Measurements from ENCODE around the gene FBXW7.

Gene FBXW7

GRCh38 chr4:152480901-152481300 is 55.0 kb downstream of the FBXW7 start:
- TF ChIP-seq POLR2A (IDR thresholded peaks at IDR 0.05; ENCODE audit: low read depth, low read length) (no peak), PAX5 (IDR thresholded peaks at IDR 0.05; ENCODE audit: insufficient read depth, low read length, severe bottlenecking) (no peak), POU2F2 (IDR thresholded peaks at IDR 0.05; ENCODE audit: low read depth, low read length) (no peak), TAF1 (IDR thresholded peaks at IDR 0.05; ENCODE audit: low read depth, low read length) (no peak), SPI1 (IDR thresholded peaks at IDR 0.05; ENCODE audit: low read depth, low read length) (no peak), POLR2AphosphoS5 (IDR thresholded peaks at IDR 0.05; ENCODE audit: low read depth, low read length) (no peak)
- FAIRE-seq: no peak
- DNase-seq (ENCODE audit: insufficient read length, low spot score): no peak

DNA sequence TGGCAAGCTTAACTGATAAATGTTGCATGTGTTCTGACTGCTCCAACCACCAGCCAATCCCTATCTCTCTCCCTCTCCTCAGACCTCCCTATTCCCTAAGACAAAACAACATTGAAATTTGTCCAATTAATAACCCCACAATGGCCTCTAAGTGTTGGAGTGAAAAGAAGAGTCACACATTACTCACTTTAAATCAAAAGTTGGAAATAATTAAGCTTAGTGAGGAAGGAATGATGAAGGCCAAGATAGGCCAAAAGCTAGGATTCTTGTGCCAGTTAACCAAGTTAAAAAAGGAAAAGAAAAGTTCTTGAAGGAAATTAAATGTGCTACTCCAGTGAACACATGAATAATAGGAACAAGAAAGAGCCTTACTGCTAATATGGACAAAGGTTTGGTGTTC is 55.6 kb downstream of the FBXW7 start:
- FAIRE-seq (no peak), DNase-seq (ENCODE audit: insufficient read length, low spot score) (no peak)
- TF ChIP-seq SPI1 (IDR thresholded peaks at IDR 0.05; ENCODE audit: low read depth, low read length) (no peak), POU2F2 (IDR thresholded peaks at IDR 0.05; ENCODE audit: low read depth, low read length) (no peak), POLR2AphosphoS5 (IDR thresholded peaks at IDR 0.05; ENCODE audit: low read depth, low read length) (no peak), PAX5 (IDR thresholded peaks at IDR 0.05; ENCODE audit: insufficient read depth, low read length, severe bottlenecking) (no peak), POLR2A (IDR thresholded peaks at IDR 0.05; ENCODE audit: low read depth, low read length) (no peak), TAF1 (IDR thresholded peaks at IDR 0.05; ENCODE audit: low read depth, low read length) (no peak)

DNA sequence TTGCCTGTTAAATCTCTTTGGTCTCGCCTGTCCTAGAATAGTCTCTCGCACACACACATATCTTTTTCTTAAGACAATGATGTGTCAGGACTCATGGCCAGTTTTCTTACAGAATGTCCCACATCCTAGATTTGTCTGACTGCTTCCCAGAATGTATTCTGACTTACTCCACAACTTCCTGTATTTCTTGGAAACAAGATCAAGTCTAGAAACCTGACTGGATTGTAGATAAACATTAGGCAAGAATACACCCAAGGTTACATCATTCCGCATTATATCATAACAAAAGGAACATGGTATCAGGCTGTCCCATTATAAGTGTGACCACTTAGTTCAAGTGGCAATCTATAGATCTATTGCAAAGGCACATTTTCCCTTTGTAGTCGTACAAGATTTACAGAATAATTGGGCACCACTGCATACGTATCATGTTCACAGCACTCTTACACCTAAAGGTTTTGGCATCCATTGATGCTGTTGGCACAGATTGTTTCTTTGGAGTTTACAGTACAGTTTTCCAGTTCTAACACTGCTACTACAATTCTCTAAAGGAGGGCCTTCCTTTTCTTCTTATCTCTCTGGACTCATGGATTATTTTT is 56.4 kb downstream of the FBXW7 start:
- FAIRE-seq: peak; percentile 68

DNA sequence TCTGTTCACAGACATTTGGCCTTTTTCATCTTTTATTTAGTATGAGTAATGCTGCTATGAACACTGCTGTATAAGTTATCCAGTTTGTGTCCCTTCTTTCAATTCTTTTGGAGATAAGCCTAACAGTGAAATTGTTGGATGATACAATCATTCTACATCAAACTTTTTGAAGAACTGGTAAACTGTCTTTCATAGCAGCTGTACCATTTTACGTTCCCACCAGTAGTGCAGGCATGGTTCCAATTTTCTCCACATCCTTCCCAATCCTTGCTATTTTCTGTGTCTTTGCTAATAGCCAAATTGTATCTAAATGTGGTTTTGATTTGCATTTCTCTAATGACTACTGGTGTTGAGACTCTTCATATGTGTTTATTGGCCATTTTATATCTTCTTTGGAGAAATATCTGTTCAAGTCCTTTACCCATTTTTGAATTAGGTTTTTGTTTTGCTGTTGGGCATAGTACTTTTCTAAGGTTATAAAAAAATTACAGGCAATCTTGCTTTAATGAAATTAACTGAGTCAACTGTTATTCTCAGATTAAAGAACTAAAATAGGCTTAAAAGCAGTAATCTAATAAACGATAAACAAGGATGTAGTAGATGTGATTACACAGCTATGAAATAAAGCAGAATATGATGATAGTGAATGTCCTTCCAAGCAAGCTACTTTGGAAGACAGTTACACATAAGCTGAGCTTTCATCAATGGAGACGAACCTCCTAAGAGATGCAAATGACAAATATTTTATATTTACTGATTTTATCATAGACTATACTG is 57.2 kb downstream of the FBXW7 start:
- FAIRE-seq (no peak), DNase-seq (ENCODE audit: insufficient read length, low spot score) (no peak)
- TF ChIP-seq POU2F2 (IDR thresholded peaks at IDR 0.05; ENCODE audit: low read depth, low read length): no peak
- TF ChIP-seq POLR2AphosphoS5 (IDR thresholded peaks at IDR 0.05; ENCODE audit: low read depth, low read length): no peak
- no peak for TF ChIP-seq TAF1 (IDR thresholded peaks at IDR 0.05; ENCODE audit: low read depth, low read length)

More for the DNA sequence above, 56.4 kb downstream of the FBXW7 start:
- no peak for TF ChIP-seq TAF1 (IDR thresholded peaks at IDR 0.05; ENCODE audit: low read depth, low read length)
- no peak for TF ChIP-seq POU2F2 (IDR thresholded peaks at IDR 0.05; ENCODE audit: low read depth, low read length)
- no peak for TF ChIP-seq POLR2AphosphoS5 (IDR thresholded peaks at IDR 0.05; ENCODE audit: low read depth, low read length)
- no peak for TF ChIP-seq SPI1 (IDR thresholded peaks at IDR 0.05; ENCODE audit: low read depth, low read length)
- no peak for TF ChIP-seq PAX5 (IDR thresholded peaks at IDR 0.05; ENCODE audit: insufficient read depth, low read length, severe bottlenecking)
- no peak for TF ChIP-seq POLR2A (IDR thresholded peaks at IDR 0.05; ENCODE audit: low read depth, low read length)
- DNase-seq (ENCODE audit: insufficient read length, low spot score): no peak

- peak; percentile 35 for FAIRE-seq
- TF ChIP-seq POLR2AphosphoS5 (IDR thresholded peaks at IDR 0.05; ENCODE audit: low read depth, low read length) (no peak), SPI1 (IDR thresholded peaks at IDR 0.05; ENCODE audit: low read depth, low read length) (no peak), TAF1 (IDR thresholded peaks at IDR 0.05; ENCODE audit: low read depth, low read length) (no peak), PAX5 (IDR thresholded peaks at IDR 0.05; ENCODE audit: insufficient read depth, low read length, severe bottlenecking) (no peak), POLR2A (IDR thresholded peaks at IDR 0.05; ENCODE audit: low read depth, low read length) (no peak), POU2F2 (IDR thresholded peaks at IDR 0.05; ENCODE audit: low read depth, low read length) (no peak)
- no peak for DNase-seq (ENCODE audit: insufficient read length, low spot score)
Observed at GRCh38 chr4:152476796-152477195, 59.1 kb downstream of the FBXW7 start.

DNA sequence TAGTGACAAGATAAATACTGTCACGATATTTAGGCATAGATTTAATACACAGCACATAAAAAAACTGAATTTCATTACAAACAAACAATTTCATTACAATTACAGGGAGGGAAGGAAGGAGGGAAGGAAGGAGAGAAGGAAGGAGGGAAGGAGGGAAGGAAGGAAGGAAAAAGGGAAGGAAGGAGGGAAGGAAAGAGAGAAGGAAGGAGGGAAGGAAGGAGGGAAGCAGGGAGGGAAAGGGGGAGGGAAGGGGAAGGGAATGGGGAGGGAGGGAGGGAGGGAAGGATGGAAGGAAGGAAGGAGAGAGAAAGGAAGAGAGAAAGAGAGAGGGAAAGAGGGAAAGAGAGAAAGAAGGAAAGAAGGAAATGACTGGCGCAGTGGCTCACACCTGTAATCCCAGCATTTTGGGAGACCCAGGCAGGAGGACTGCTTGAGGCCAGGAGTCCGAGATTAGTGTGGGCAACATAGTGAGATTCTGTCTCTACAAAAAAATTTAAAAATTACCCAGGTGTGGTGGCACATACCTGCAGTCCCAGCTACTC is 64.6 kb downstream of the FBXW7 start:
- TF ChIP-seq POLR2AphosphoS5 (IDR thresholded peaks at IDR 0.05; ENCODE audit: low read depth, low read length) (no peak), TAF1 (IDR thresholded peaks at IDR 0.05; ENCODE audit: low read depth, low read length) (no peak), POLR2A (IDR thresholded peaks at IDR 0.05; ENCODE audit: low read depth, low read length) (no peak), POU2F2 (IDR thresholded peaks at IDR 0.05; ENCODE audit: low read depth, low read length) (no peak), SPI1 (IDR thresholded peaks at IDR 0.05; ENCODE audit: low read depth, low read length) (no peak), PAX5 (IDR thresholded peaks at IDR 0.05; ENCODE audit: insufficient read depth, low read length, severe bottlenecking) (no peak)
- no peak for FAIRE-seq

DNA sequence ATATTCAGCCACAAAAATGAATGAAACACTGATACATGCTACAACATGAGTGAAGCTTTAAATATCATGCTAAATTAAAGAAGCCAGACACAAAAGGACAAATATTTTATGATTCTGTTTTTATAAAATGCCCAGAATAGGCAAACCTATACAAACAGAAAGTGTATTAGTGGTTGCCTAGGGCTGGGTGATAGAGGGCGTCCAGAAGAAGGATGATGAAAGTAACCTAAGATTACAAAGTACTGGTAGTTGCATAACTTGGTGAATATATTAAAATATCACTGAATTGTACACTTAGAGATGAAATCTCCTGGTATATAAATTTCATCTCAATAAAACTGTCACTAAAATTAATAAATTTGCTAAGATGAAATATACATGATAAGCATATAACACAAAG is 67.5 kb downstream of the FBXW7 start:
- DNase-seq (ENCODE audit: insufficient read length, low spot score) (no peak), FAIRE-seq (no peak)
- TF ChIP-seq POLR2A (IDR thresholded peaks at IDR 0.05; ENCODE audit: low read depth, low read length) (no peak), POLR2AphosphoS5 (IDR thresholded peaks at IDR 0.05; ENCODE audit: low read depth, low read length) (no peak), POU2F2 (IDR thresholded peaks at IDR 0.05; ENCODE audit: low read depth, low read length) (no peak)

More for the DNA sequence above, 64.6 kb downstream of the FBXW7 start:
- DNase-seq (ENCODE audit: insufficient read length, low spot score): no peak

GRCh38 chr4:152467101-152467500 is 68.8 kb downstream of the FBXW7 start:
- DNase-seq (ENCODE audit: insufficient read length, low spot score): no peak
- no peak for FAIRE-seq
- TF ChIP-seq PAX5 (IDR thresholded peaks at IDR 0.05; ENCODE audit: insufficient read depth, low read length, severe bottlenecking) (no peak), POLR2A (IDR thresholded peaks at IDR 0.05; ENCODE audit: low read depth, low read length) (no peak), POU2F2 (IDR thresholded peaks at IDR 0.05; ENCODE audit: low read depth, low read length) (no peak), POLR2AphosphoS5 (IDR thresholded peaks at IDR 0.05; ENCODE audit: low read depth, low read length) (no peak), SPI1 (IDR thresholded peaks at IDR 0.05; ENCODE audit: low read depth, low read length) (no peak), TAF1 (IDR thresholded peaks at IDR 0.05; ENCODE audit: low read depth, low read length) (no peak)

DNA sequence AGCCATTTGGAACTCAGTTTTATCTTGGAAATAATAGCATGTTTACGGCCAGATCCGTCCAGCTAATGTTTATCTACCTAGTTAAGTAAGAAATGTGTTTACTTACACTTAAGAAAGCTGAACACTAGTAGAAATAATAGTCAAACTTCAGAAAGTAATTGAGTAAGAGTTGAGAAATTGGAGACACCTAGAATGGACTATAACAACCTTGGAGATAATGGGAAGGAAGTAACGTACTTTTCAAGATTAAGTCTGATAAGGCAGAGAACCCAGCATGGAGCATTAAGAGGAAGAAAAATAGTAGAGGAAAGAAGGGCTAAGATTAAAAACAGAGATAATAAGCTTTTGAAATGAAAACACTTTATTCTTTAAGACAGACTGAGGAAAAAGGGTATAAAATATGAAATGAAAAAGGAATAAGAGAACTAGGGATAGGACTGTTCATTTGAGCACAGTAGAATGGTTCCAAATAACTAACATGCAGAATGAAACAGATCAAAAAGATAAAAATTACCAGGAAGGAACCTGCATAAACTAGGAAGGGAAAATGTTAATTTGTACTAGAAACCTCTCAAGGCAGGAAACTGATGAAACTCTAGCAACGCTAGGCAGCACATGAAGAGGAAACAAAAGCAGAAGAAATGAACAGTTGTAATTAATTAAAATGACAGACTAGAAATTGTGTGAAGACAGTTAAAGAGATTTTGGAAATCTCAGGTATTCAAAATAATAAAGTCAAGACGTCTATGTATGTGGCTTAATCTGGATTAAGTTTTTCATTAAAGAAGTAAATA is 71.7 kb downstream of the FBXW7 start:
- FAIRE-seq: peak; percentile 62
- TF ChIP-seq PAX5 (IDR thresholded peaks at IDR 0.05; ENCODE audit: insufficient read depth, low read length, severe bottlenecking) (no peak), POLR2A (IDR thresholded peaks at IDR 0.05; ENCODE audit: low read depth, low read length) (no peak), TAF1 (IDR thresholded peaks at IDR 0.05; ENCODE audit: low read depth, low read length) (no peak)
- no peak for DNase-seq (ENCODE audit: insufficient read length, low spot score)

Data from GM12891 (cell line).